ENCODE measurements around the gene IFNGR2.

DNA sequence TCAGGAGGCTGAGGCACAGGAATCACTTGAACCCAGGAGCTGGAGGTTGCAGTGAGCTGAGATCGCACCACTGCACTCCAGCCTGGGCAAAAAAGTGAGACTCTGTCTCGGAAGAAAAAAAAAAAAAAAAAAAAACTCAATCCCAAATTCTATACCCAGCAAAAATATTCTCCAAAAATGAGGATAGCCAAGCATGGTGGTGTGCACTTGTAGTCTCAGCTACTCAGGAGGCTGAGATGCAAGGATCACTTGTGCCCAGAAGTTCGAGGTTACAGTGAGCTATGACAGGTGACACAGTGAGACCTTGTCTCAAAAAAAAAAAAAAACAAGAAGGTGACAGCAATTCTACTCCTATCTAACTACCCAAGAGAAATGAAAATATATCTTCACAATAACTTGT lies 70.1 kb downstream of the IFNGR2 start:
- TF ChIP-seq, protein P1, sequence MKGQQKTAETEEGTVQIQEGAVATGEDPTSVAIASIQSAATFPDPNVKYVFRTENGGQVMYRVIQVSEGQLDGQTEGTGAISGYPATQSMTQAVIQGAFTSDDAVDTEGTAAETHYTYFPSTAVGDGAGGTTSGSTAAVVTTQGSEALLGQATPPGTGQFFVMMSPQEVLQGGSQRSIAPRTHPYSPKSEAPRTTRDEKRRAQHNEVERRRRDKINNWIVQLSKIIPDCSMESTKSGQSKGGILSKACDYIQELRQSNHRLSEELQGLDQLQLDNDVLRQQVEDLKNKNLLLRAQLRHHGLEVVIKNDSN (IDR thresholded peaks at IDR 0.05; ENCODE audit: borderline replicate concordance, low read depth), result no peak
- no peak for TF ChIP-seq TCF12 (IDR thresholded peaks at IDR 0.05)
- TF ChIP-seq, protein P2, sequence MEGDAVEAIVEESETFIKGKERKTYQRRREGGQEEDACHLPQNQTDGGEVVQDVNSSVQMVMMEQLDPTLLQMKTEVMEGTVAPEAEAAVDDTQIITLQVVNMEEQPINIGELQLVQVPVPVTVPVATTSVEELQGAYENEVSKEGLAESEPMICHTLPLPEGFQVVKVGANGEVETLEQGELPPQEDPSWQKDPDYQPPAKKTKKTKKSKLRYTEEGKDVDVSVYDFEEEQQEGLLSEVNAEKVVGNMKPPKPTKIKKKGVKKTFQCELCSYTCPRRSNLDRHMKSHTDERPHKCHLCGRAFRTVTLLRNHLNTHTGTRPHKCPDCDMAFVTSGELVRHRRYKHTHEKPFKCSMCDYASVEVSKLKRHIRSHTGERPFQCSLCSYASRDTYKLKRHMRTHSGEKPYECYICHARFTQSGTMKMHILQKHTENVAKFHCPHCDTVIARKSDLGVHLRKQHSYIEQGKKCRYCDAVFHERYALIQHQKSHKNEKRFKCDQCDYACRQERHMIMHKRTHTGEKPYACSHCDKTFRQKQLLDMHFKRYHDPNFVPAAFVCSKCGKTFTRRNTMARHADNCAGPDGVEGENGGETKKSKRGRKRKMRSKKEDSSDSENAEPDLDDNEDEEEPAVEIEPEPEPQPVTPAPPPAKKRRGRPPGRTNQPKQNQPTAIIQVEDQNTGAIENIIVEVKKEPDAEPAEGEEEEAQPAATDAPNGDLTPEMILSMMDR (IDR thresholded peaks at IDR 0.05), result no peak
- no peak for TF ChIP-seq RAD21 (IDR thresholded peaks at IDR 0.05; ENCODE audit: low read length)
- TF ChIP-seq EP300 (IDR thresholded peaks at IDR 0.05; ENCODE audit: borderline replicate concordance in 1 of 2, low read depth in 1 of 2, low read length in 1 of 2), result no peak
- TF ChIP-seq FOXM1 (IDR thresholded peaks at IDR 0.05; ENCODE audit: low read depth), result no peak
- TF ChIP-seq, protein P3, sequence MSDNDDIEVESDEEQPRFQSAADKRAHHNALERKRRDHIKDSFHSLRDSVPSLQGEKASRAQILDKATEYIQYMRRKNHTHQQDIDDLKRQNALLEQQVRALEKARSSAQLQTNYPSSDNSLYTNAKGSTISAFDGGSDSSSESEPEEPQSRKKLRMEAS (IDR thresholded peaks at IDR 0.05; ENCODE audit: low read depth), result no peak
